Activated CD8-positive, alpha-beta memory T cell treated with anti-CD3 and anti-CD28 coated beads, Interleukin-2, amount 50 U/mL, for 24 hours (primary cell): ENCODE data around the gene DRAM1.
"Not testable (repeated sequence)": the region's sequence is repeated elsewhere in the genome, so short reads cannot be mapped to it uniquely, and the experiment has no call there.

ENCODE experiments used
- DNase-seq: peaks from one replicate; pipeline ENCODE4 v3.0.0-alpha.2; 2020; ENCODE audit errors: extremely low read depth

The DRAM1 gene

DNA sequence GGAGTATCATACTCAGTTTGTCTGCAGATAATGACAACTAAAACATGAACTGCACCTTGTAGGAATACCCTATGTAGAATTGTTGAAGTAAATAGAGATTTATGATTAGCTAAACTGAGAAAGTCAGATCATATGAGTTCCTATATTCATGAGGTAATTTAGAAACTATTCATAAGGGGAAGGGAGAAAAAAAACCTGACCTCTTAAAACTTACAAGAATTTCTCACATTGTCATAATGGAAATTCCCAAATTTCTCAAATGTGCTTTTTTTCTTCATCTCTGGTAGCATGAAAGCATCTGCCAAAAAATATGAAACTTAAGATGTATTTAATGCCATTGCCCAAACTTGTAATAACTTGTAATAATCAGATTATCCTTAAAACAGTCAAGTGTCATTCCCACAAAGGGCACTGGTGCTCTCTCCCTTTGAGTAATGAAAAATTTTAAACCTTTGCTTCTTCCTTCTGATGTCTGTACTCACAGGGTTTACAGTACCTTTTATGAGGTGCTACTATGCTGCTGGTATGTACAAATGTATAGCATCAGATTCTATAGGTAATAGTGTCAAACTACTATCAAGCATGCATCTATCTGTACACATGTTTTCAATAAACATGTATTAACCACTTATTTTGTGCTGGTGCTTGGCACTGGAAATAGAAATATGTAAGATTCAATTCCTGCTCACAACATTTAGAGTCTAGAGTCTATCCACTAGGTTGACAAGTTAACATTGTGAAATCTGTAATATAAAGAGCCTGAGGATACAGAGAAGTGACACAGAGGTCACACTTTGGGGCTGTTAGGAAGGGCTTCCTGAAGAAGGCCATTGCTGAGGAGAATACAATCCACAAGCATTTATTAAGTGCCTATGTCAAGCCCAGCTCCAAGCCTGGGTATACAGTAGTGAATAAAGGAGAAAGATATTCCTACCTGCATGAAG is 17.4 kb upstream of the DRAM1 start:
- DNase-seq: no peak

- DNase-seq: not testable (repeated sequence)
These were observed 15.7 kb upstream of the DRAM1 start for GRCh38 chr12:101861688-101862087.

- no peak for DNase-seq
These were observed 15.1 kb upstream of the DRAM1 start for GRCh38 chr12:101862245-101862644.

DNA sequence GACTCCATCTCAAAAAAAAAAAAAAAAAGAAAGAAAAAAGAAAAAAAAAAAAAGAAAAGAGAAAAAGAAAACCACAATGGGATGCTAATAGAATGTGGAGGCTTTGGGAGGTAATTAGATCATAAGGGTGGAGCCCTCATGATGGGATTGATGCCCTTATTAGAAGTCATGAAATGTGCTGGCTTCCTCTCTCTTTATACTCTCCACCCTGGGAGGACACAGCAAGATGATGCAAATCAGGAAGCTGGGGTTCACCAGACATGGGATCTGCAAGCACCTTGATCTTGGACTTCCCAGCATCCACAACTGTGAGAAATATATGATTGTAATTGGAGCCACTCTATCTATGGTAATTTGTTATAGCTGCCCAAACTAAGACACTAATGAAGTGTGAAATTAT is 13.4 kb upstream of the DRAM1 start:
- DNase-seq: no peak

GRCh38 chr12:101866615-101867373 is 10.6 kb upstream of the DRAM1 start:
- no peak for DNase-seq

GRCh38 chr12:101867619-101868018 is 9.8 kb upstream of the DRAM1 start:
- not testable (repeated sequence) for DNase-seq

GRCh38 chr12:101870925-101871324 is 6.5 kb upstream of the DRAM1 start:
- no peak for DNase-seq

DNA sequence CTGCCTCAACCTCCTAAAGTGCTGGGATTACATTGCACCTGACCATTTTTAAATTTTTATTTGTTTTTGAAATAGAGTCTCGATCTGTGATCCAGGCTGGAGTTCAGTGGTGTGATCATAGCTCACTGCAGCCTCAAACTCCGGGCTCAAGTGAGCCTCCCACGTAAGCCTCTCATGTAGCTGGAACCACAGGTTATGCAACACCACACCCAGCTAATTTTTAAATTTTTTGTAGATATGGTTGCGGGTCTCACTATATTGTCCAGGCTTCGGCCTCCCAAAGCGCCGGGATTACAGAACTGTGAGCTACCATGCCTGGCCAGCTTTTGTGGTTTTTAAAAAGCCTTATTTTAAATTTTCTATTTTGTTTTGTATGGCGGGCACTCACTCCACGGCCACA is 2.2 kb upstream of the DRAM1 start:
- DNase-seq: no peak

GRCh38 chr12:101876322-101876860 is 989 bp upstream of the DRAM1 start:
- no peak for DNase-seq

DNA sequence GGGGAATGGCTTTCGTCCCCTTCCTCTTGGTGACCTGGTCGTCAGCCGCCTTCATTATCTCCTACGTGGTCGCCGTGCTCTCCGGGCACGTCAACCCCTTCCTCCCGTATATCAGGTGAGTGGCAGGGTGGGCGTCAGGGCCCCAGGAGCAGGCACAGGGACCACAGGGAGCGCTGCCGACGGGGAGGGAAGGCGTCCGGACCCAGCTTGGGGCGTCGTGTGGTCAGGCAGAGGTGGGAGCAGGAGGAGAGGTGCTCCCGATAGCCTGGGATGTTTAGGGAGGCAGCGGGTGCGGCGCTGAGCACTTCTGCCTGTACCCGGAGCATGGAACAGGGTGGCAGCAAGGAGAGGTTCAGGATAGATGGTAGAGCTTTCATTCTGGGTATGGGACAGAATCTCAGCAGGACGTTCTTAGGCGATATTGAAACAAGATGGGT is 444 bp downstream of the DRAM1 start:
- DNase-seq: no peak

DNA sequence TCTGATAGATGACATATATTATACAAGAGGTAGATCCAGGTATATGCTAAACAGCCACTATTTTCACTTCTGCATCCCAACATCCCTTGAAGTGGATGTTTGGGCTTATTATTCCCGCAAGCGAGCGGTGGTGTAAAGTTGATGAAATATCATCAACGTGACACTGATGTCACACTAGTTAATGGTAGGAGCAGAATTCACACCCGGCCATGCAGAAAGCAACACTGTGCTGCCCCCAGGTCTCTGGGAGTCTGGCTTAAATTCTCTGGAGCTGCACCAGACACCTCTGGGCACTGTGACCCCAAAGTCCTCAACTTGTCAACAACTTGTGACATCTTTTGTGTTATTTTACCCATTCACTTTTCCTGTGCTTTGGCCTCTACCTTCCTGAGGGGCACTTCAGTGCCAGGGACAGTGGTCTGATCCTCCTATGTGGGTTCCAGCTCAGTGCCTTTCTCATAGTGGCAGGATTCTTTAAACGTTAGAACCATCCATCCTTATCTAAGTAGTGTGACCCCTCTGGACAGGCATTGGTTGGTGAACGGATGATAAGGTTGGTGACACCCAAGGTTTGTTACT is 952 bp downstream of the DRAM1 start:
- no peak for DNase-seq

- DNase-seq: no peak
These were observed 3.4 kb downstream of the DRAM1 start for GRCh38 chr12:101880769-101881168.

DNA sequence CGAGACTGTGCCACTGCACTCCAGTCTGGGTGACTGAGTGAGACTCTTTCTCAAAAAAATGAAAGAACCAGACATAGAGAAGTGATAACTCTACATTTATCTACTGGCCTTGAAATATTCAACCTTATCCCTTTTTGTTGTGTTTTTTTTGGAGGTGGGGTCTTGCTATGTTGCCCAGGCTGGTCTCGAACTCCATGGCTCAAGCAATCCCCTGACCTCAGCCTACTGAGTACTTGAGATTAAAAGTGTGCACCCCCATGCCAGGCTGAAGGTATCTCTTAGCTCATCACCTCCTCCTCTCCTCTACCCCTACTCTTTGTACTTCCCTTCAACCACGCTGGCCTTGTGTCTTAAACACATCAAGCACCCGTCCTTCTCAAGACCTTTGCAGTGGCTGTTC is 3.8 kb downstream of the DRAM1 start:
- no peak for DNase-seq

GRCh38 chr12:101884174-101884573 is 6.8 kb downstream of the DRAM1 start:
- DNase-seq: no peak

DNA sequence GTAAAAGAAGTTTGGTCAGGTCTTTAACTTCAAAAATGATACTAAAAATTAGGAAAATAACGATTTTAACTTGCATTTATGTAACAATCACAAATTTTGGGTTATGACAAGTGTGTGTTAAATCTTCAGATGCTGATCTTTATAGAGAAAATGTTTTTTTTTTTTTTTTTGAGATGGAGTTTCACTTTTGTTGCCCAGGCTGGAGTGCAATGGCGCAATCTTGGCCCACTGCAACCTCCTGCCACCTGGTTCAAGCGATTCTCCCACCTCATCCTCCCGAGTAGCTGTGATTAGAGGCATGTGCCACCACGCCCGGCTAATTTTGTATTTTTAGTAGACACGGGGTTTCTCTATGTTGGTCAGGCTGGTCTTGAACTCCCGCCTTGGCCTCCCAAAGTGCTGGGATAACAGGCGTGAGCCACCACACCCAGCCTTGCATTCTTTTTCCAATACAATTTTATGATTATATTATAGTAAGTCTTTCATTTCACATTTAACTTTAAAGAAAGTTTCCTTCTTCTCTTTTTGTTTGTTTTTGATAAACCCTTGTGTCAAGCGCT is 7.5 kb downstream of the DRAM1 start:
- not testable (repeated sequence) for DNase-seq

- DNase-seq: no peak
These were observed 8.7 kb downstream of the DRAM1 start for GRCh38 chr12:101885912-101886561.

GRCh38 chr12:101889211-101889752 is 11.9 kb downstream of the DRAM1 start:
- no peak for DNase-seq

- no peak for DNase-seq
These were observed 14.1 kb downstream of the DRAM1 start for GRCh38 chr12:101891462-101891971.

- no peak for DNase-seq
These were observed 15.4 kb downstream of the DRAM1 start for GRCh38 chr12:101892794-101893193.

DNA sequence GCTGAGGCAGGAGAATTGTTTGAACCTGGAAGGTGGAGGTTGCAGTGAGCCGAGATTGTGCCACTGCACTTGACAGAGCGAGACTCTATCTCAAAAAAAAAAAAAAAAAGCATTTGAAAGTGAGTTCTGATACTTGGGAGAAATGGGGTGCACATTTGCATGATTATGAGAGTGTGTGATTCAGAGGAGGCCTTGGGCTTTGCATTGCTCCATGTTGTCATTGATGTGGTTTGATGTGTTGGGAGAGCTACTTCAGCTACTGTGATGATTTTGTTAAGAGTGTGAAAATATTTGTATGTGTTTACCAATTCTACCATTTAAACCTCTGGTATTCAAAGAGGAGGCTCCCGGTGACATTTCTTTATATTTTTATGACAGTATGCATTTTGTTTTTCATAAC is 24.4 kb downstream of the DRAM1 start:
- no peak for DNase-seq

- DNase-seq: no peak
These were observed 25.3 kb downstream of the DRAM1 start for GRCh38 chr12:101902641-101903040.
